K562 (cell line): ENCODE measurements around the gene PYGM. TPM values are rescaled to one million over a fixed set of nuclear protein-coding genes. Genes with fewer than 3 reads are reported as not detected.

Experiments
- IFI16 ChIP-seq: fragments of 250-450 bp; sonication (Bioruptor Pico); IDR thresholded peaks from 2 replicates; pipeline ENCODE4 v2.1.2; 2022; ENCODE audit warnings: mild to moderate bottlenecking, inconsistent platforms
- LCOR ChIP-seq: sonication (generic); formaldehyde crosslinking; IDR thresholded peaks from 2 replicates; pipeline ENCODE4 v1.8.0; 2022; ENCODE audit warnings: mild to moderate bottlenecking, missing genetic modification reagents
- NCOA2 ChIP-seq, 2 experiments: fragments of 450-650 bp; IDR thresholded peaks; 2 replicates each; pipeline ENCODE4 v1.6.1; 2018; ENCODE audit warnings: mild to moderate bottlenecking in 2 of 2, moderate library complexity in 1 of 2; ENCODE audit not compliant: partially characterized antibody in 2 of 2
- PTRF ChIP-seq: fragments of 450-650 bp; IDR thresholded peaks from 2 replicates; pipeline ENCODE4 v1.6.1; 2016; ENCODE audit warnings: mild to moderate bottlenecking, missing genetic modification characterization, missing compliant biosample characterization
- RBFOX2 ChIP-seq: fragments of 200-400 bp; formaldehyde crosslinking; IDR thresholded peaks from 2 replicates; pipeline ENCODE4 v1.6.1; 2017; ENCODE audit warnings: low read depth, mild to moderate bottlenecking, low read length, moderate library complexity
- SUPT5H ChIP-seq: fragments of 450-650 bp; IDR thresholded peaks from 2 replicates; pipeline ENCODE4 v1.6.1; 2016
- ZNF239 ChIP-seq: fragments of 250-450 bp; sonication (Bioruptor Pico); IDR thresholded peaks from 2 replicates; pipeline ENCODE4 v1.4.0; 2020; ENCODE audit warnings: mild to moderate bottlenecking
- polyA plus RNA-seq, 8 experiments: library from polyadenylated mRNA; depleted of rRNA in 4 of 8; stranded (reverse) in 5 of 8; unstranded in 3 of 8; fragments of >200 nt; fragmentation: Nextera tagmentation in 2 of 8; fragmentation: Illumina TruSeq in 1 of 8; extraction: Ambion mirVana in 2 of 8; extraction: Trizol in 1 of 8; gene quantifications; 2 replicates each; pipeline versions ENCODE4 v1.2.1 to v1.2.3, GENCODE V29; 2011 to 2014; ENCODE audit warnings: inconsistent platforms in 1 of 8, missing spikeins in 1 of 8
- total RNA-seq, 7 experiments: library from RNA; depleted of rRNA in 6 of 7; stranded (reverse); fragments of >200 nt in 6 of 7; fragmentation: Illumina TruSeq in 2 of 7; extraction: Trizol in 2 of 7; gene quantifications; 2 replicates each; pipeline versions ENCODE4 v1.2.1 to v1.2.3, GENCODE V29; 2011 to 2021; ENCODE audit warnings: low replicate concordance in 1 of 7
- TF ChIP-seq, protein P1 (sequence below): fragments of 250-450 bp; sonication (Bioruptor Pico); IDR thresholded peaks from 2 replicates; pipeline ENCODE4 v1.4.0; 2020
- TF ChIP-seq, protein P2 (sequence below): fragments of 250-450 bp; sonication (Bioruptor Pico); IDR thresholded peaks from 2 replicates; pipeline ENCODE4 v1.5.0; 2020; ENCODE audit warnings: mild to moderate bottlenecking
- TF ChIP-seq, protein P3 (sequence below): fragments of 450-650 bp; IDR thresholded peaks from 2 replicates; pipeline ENCODE4 v1.6.1; 2016; ENCODE audit warnings: missing biosample characterization, missing genetic modification characterization
- TF ChIP-seq, protein P4 (sequence below), 3 experiments: fragments of 200-800 bp in 1 of 3; sonication (Bioruptor generic) in 1 of 3; sonication (generic) in 1 of 3; formaldehyde crosslinking in 1 of 3; IDR thresholded peaks; 2 replicates each; pipeline versions ENCODE4 v1.6.1 to v1.8.0; 2016 to 2022; ENCODE audit warnings: mild to moderate bottlenecking in 2 of 3, missing compliant biosample characterization in 2 of 3, missing genetic modification characterization in 2 of 3, missing genetic modification reagents in 1 of 3
- TF ChIP-seq, protein P5 (sequence below): sonication (generic); formaldehyde crosslinking; IDR thresholded peaks from 2 replicates; pipeline ENCODE4 v1.8.1; 2022; ENCODE audit warnings: missing genetic modification reagents
- TF ChIP-seq, protein P6 (sequence below): fragments of 450-650 bp; conservative IDR thresholded peaks from 2 replicates; pipeline ENCODE4 v1.6.1; 2016; ENCODE audit warnings: missing genetic modification characterization, low read depth, mild to moderate bottlenecking, missing compliant biosample characterization, moderate library complexity
- TF ChIP-seq, protein P7 (sequence below): fragments of 200-800 bp; sonication (Bioruptor generic); IDR thresholded peaks from 2 replicates; pipeline ENCODE4 v1.6.1; 2017; ENCODE audit warnings: missing genetic modification characterization, missing compliant biosample characterization

The PYGM gene
- total and polyA plus RNA-seq, 9 of the 15 experiments (the other 6 are each of a cell fraction or from before 2014, with no cell fraction given), result 0.07 to 1.5 (median 0.68) TPM

DNA sequence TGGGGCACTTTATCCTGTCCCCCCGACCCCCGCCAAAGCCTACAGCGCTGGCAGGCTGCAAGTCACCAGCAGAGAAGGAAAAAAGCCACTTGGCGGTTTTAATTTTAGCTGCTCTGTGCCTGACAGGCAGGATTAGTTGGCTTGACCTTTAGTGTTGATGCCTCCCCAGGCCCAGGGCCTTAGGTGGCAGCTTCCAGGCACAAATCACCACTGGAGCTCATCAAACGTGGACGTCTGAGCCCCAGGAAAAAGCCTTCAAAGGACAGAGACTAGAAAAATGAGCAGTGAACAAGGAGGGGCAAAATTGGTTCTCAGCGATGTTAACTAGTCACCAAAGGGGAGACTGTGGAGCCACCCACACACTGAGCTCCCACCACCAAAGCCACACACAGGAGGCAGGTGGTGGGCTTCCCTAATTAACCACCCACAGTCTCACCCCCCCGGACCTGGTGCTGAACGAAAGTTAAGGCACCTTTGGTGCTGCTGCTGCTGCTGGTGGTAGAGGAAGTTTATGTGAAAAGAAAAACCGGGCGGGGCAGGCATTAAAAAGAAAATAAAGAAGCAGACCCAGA lies 4.4 kb upstream of the PYGM start (continued):
- TF ChIP-seq, protein P1, sequence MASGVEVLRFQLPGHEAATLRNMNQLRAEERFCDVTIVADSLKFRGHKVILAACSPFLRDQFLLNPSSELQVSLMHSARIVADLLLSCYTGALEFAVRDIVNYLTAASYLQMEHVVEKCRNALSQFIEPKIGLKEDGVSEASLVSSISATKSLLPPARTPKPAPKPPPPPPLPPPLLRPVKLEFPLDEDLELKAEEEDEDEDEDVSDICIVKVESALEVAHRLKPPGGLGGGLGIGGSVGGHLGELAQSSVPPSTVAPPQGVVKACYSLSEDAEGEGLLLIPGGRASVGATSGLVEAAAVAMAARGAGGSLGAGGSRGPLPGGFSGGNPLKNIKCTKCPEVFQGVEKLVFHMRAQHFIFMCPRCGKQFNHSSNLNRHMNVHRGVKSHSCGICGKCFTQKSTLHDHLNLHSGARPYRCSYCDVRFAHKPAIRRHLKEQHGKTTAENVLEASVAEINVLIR, result no peak
- no peak for TF ChIP-seq NCOA2 (IDR thresholded peaks at IDR 0.05; ENCODE audit: partially characterized antibody in 2 of 2)
- no peak for TF ChIP-seq IFI16 (CRISPR knock-in tag)
- TF ChIP-seq, protein P2, sequence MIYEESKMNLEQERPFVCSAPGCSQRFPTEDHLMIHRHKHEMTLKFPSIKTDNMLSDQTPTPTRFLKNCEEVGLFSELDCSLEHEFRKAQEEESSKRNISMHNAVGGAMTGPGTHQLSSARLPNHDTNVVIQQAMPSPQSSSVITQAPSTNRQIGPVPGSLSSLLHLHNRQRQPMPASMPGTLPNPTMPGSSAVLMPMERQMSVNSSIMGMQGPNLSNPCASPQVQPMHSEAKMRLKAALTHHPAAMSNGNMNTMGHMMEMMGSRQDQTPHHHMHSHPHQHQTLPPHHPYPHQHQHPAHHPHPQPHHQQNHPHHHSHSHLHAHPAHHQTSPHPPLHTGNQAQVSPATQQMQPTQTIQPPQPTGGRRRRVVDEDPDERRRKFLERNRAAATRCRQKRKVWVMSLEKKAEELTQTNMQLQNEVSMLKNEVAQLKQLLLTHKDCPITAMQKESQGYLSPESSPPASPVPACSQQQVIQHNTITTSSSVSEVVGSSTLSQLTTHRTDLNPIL, result no peak
- TF ChIP-seq RBFOX2, result peak; percentile 21
- TF ChIP-seq, protein P3, sequence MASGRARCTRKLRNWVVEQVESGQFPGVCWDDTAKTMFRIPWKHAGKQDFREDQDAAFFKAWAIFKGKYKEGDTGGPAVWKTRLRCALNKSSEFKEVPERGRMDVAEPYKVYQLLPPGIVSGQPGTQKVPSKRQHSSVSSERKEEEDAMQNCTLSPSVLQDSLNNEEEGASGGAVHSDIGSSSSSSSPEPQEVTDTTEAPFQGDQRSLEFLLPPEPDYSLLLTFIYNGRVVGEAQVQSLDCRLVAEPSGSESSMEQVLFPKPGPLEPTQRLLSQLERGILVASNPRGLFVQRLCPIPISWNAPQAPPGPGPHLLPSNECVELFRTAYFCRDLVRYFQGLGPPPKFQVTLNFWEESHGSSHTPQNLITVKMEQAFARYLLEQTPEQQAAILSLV (tag), result no peak
- TF ChIP-seq, protein P4, sequence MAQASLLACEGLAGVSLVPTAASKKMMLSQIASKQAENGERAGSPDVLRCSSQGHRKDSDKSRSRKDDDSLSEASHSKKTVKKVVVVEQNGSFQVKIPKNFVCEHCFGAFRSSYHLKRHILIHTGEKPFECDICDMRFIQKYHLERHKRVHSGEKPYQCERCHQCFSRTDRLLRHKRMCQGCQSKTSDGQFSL (CRISPR knock-in tag; IDR thresholded peaks at IDR 0.05), result no peak
- TF ChIP-seq, protein P4 (tag; IDR thresholded peaks at IDR 0.05), result no peak
- TF ChIP-seq, protein P5, sequence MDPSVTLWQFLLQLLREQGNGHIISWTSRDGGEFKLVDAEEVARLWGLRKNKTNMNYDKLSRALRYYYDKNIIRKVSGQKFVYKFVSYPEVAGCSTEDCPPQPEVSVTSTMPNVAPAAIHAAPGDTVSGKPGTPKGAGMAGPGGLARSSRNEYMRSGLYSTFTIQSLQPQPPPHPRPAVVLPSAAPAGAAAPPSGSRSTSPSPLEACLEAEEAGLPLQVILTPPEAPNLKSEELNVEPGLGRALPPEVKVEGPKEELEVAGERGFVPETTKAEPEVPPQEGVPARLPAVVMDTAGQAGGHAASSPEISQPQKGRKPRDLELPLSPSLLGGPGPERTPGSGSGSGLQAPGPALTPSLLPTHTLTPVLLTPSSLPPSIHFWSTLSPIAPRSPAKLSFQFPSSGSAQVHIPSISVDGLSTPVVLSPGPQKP (CRISPR knock-in tag), result no peak
- TF ChIP-seq, protein P6, sequence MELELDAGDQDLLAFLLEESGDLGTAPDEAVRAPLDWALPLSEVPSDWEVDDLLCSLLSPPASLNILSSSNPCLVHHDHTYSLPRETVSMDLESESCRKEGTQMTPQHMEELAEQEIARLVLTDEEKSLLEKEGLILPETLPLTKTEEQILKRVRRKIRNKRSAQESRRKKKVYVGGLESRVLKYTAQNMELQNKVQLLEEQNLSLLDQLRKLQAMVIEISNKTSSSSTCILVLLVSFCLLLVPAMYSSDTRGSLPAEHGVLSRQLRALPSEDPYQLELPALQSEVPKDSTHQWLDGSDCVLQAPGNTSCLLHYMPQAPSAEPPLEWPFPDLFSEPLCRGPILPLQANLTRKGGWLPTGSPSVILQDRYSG (tag), result no peak
- TF ChIP-seq SUPT5H, result 0 out of 2 replicates have a peak, but pooled peaks have one; percentile 3
- no peak for TF ChIP-seq ZNF239 (CRISPR knock-in tag)
- no peak for TF ChIP-seq LCOR (CRISPR knock-in tag)
- TF ChIP-seq PTRF (tag), result no peak
- TF ChIP-seq, protein P7, sequence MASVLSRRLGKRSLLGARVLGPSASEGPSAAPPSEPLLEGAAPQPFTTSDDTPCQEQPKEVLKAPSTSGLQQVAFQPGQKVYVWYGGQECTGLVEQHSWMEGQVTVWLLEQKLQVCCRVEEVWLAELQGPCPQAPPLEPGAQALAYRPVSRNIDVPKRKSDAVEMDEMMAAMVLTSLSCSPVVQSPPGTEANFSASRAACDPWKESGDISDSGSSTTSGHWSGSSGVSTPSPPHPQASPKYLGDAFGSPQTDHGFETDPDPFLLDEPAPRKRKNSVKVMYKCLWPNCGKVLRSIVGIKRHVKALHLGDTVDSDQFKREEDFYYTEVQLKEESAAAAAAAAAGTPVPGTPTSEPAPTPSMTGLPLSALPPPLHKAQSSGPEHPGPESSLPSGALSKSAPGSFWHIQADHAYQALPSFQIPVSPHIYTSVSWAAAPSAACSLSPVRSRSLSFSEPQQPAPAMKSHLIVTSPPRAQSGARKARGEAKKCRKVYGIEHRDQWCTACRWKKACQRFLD (CRISPR knock-in tag), result 0 out of 2 replicates have a peak, but pooled peaks have one; percentile 12
